ENCODE measurements around the gene GPR148.
"Not testable (repeated sequence)": the region's sequence is repeated elsewhere in the genome, so short reads cannot be mapped to it uniquely, and the experiment has no call there.

Gene GPR148

GRCh38 chr2:130728549-130729316 is at the start of gene GPR148:
TSS of gene GPR148 (plus strand) at chr2:130729070. CDS start at chr2:130729152, 82 bp downstream.
- no peak for DNase-seq (ENCODE audit: low read depth, low spot score)
- H3K27ac ChIP-seq, result no peak within 1 kb of the TSS

DNA sequence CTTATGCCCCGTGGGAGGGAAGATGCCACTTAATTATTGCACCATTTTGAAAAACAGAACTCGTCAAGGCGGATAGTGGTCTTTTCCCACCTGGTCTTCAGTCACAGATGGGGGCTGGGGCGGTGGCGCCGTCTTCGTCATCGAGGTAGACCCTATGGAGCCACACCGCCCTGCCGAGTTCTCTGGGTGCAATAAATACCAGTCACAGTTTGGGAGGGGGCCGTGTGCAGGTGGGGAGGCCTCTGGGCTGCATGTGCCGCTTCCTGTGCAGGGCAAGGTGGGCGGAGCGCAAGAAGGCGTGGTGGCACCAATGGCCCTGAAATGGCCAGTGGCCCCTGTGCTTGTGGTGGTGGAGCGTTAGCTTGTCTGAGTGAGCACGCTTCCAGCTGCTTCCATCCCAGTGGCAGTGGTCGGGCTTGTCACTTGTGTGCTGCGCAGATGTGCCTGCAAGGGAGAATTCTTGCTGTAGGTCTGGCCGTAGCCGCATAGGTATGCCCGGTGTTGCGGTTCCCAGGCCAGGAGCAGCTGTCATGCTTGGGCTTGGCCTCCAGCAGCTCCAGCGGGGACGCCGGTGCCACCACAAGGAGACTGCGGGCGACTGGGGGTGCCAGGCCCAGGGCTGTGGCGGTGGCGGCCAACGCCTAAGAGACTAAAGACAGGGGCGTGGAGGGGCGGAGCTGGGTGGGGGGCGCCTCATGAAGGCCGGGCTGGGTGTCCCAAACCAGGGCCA is 36.7 kb upstream of the GPR148 start:
- not testable (repeated sequence) for H3K27ac ChIP-seq; DNase-seq (ENCODE audit: low read depth, low spot score)

- DNase-seq (ENCODE audit: low read depth, low spot score); H3K27ac ChIP-seq: not testable (repeated sequence)
Measured at GRCh38 chr2:130693474-130693873, 35.4 kb upstream of the GPR148 start.

- H3K27ac ChIP-seq; DNase-seq (ENCODE audit: low read depth, low spot score): not testable (repeated sequence)
Measured at GRCh38 chr2:130703250-130703649, 25.6 kb upstream of the GPR148 start.

GRCh38 chr2:130714795-130715194 is 14.1 kb upstream of the GPR148 start:
- not testable (repeated sequence) for DNase-seq (ENCODE audit: low read depth, low spot score); H3K27ac ChIP-seq

GRCh38 chr2:130720036-130720435 is 8.8 kb upstream of the GPR148 start:
- DNase-seq (ENCODE audit: low read depth, low spot score), result no peak
- H3K27ac ChIP-seq, result no peak overlapping the region

- DNase-seq (ENCODE audit: low read depth, low spot score), result no peak
- H3K27ac ChIP-seq, result no peak overlapping the region
Measured at GRCh38 chr2:130720528-130720927, 8.3 kb upstream of the GPR148 start.

DNA sequence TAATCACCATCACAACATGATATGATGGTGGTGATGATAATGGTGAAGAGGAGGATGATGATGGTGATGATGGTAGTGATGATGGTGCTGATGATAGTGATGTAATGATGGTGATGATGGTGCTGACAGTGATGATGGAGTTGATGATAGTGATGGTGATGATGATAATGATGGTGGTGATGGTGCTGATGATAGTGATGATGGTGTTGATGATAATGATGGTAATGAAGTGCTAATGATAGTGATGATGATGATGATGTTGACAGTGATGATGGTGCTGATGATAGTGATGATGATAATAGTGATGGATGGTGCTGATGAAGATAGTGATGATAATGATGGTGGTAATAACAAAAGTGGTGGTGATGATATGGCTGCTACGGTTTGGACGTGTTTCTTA is 4.4 kb upstream of the GPR148 start:
- no peak overlapping the region for H3K27ac ChIP-seq
- no peak for DNase-seq (ENCODE audit: low read depth, low spot score)

DNA sequence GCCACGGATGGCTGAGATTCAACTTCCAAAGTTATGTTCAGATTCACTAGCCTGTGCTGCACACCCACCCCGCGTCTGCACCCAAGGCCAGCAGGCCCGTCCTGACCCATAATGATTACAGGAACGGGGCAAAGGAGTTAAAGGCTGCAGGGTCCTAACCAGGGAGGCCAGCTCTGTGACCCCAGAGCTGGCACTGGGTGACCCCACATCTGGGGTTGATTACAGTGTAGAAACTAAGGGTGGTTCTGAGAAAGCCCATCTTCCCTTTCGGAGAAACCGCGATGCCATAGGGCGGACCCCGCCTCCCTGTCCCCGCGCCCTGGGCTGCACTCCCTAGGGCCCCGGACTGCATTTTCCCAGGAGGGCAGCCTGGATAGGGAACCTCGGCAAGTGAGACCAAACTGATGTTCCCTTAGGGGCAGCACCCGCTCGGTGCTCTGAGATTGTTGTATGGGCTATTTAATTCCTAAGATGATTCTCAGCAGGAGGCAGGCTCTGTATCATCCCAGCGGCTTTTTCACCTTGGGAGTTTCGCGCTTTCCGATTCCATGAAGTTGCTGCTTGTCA is 2.2 kb upstream of the GPR148 start:
- no peak overlapping the region for H3K27ac ChIP-seq
- DNase-seq (ENCODE audit: low read depth, low spot score), result no peak

GRCh38 chr2:130727286-130727924 is 1.5 kb upstream of the GPR148 start:
- H3K27ac ChIP-seq, result no peak overlapping the region
- DNase-seq (ENCODE audit: low read depth, low spot score), result no peak

- no peak for DNase-seq (ENCODE audit: low read depth, low spot score)
- no peak overlapping the region for H3K27ac ChIP-seq
Measured at GRCh38 chr2:130728007-130728454, 839 bp upstream of the GPR148 start.

GRCh38 chr2:130729322-130730299 is 741 bp downstream of the GPR148 start:
- DNase-seq (ENCODE audit: low read depth, low spot score), result no peak
- no peak overlapping the region for H3K27ac ChIP-seq

- not testable (repeated sequence) for H3K27ac ChIP-seq; DNase-seq (ENCODE audit: low read depth, low spot score)
Measured at GRCh38 chr2:130732257-130732656, 3.4 kb downstream of the GPR148 start.

DNA sequence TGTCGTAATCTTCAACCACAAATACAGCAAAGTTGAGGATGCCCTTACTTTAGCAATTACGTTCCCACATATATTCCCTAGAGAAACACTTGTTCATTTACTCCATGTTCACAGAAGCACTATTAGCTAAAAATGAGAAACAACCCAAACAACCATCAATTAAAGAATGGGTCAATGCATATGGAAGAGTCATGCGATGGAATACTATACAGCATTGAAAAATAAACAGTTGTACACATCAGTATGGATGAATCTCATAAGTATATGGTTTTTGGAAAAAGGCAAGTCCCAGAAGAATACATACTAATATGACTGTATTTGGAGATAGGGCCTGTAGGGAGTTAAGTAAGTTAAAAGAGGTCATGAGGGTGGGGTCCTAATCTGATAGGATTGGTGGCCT is 6.3 kb downstream of the GPR148 start:
- no peak for DNase-seq (ENCODE audit: low read depth, low spot score)
- no peak overlapping the region for H3K27ac ChIP-seq

GRCh38 chr2:130736487-130736886 is 7.6 kb downstream of the GPR148 start:
- DNase-seq (ENCODE audit: low read depth, low spot score), result no peak

GRCh38 chr2:130737592-130737991 is 8.7 kb downstream of the GPR148 start:
- DNase-seq (ENCODE audit: low read depth, low spot score), result no peak
- no peak overlapping the region for H3K27ac ChIP-seq

More at GRCh38 chr2:130736487-130736886, 7.6 kb downstream of the GPR148 start:
- H3K27ac ChIP-seq, result no peak overlapping the region

GRCh38 chr2:130740671-130741070 is 11.8 kb downstream of the GPR148 start:
- no peak overlapping the region for H3K27ac ChIP-seq
- DNase-seq (ENCODE audit: low read depth, low spot score), result no peak

- no peak for DNase-seq (ENCODE audit: low read depth, low spot score)
- no peak overlapping the region for H3K27ac ChIP-seq
Measured at GRCh38 chr2:130743278-130743677, 14.4 kb downstream of the GPR148 start.

DNA sequence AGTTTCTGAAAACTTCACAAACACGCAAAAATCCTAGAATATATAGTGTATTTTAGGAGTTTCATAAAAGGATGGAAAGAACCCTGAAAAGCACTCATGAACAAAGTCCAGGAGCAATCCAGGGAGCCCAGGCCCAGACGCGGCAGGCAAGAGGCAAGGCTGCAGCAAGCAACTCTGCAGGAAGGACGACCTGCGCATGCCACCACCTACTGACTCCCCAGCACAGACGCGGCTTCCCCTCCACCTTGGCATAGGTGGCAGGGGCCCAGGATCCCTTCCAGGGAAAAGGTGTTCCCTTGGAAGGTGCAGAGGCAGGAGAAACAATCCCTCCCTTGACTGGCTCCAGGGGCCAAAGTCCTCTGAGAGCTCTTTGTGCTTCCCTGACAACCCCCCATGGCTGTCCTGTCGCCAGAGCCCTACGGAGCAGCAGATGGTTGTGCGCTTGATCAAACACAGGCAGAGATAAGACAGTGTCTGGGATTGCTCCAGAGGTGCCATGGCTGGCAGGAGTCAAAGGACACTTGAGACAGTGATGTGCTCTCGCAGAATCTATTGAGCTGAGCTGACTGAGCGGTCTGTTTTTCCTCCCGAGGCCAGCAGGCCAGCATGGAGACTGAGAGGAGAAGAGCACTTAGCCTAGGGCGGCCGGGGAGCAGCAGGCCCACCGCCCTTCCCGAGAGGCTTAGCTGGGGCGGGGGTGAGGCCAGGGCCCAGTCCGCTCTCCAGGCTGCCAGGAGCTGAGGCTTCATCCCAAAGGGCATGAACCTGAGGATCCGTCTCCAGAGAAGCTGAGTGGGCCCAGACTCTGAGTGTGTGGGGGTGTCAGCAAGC is 15.6 kb downstream of the GPR148 start:
- no peak for DNase-seq (ENCODE audit: low read depth, low spot score)
- no peak overlapping the region for H3K27ac ChIP-seq
